GM12892 (cell line): ENCODE results near the gene GRAMD1A.
"Not testable (repeated sequence)": the region's sequence is repeated elsewhere in the genome, so short reads cannot be mapped to it uniquely, and the experiment has no call there.

Experiments
- DNase-seq: peaks from one replicate; pipeline ENCODE4 v3.0.0; 2011; ENCODE audit not compliant: insufficient read length
- FAIRE-seq: peaks from 2 replicates; lab custom pipeline; 2011; peaks lifted over from hg19 to GRCh38; lab: Jason Lieb, UNC
- POLR2A ChIP-seq: IDR thresholded peaks from 2 replicates; pipeline ENCODE4 v1.6.1; 2011; ENCODE audit warnings: low read depth, low read length, control low read depth
- POLR2AphosphoS5 ChIP-seq: IDR thresholded peaks from 2 replicates; pipeline ENCODE4 v1.6.1; 2011; ENCODE audit warnings: low read depth, low read length, control low read depth
- TAF1 ChIP-seq: IDR thresholded peaks from 2 replicates; pipeline ENCODE4 v1.6.1; 2011; ENCODE audit warnings: low read depth, mild to moderate bottlenecking, control low read depth, low read length, borderline replicate concordance

GRAMD1A gene

DNA sequence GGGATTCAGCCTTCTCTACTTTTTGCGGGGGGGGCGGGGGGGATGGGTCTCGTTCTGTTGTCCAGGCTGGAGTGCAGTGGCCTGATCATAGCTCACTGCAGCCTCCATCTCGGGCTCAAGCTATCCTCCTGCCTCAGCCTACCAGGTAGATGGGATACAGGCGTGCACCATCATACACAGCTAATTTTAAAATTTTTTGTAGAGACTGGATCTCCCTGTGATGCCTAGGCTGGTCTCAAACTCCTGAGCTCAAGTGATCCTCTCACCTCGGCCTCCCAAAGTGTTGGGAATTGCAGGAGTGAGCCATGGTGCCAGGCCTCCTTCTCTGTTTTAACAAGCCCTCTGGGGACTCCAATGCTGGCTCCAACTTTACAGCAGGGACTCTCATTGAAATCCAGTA lies 35.5 kb upstream of the GRAMD1A start:
- DNase-seq, result no peak
- TF ChIP-seq POLR2AphosphoS5 (no peak), TAF1 (no peak), POLR2A (no peak)
- no peak for FAIRE-seq

DNA sequence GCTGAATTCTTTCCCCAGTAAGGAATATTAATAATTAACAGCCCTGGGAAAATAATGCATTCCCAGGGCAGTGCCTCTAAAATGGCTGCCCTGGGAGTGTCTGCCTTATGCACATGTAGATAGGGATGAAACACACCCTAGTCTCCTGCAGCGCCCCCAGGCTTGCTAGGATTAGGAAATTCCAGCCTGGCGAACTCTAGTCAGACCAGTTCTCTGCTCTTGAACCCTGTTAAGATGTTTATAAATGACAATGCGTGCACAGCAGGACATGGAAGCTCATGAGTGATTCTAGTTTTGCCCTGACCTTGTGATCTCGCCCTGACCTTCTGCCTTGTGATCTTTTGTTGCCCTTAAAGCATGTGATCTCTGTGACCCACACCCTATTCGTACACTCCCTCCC lies 34.6 kb upstream of the GRAMD1A start:
- not testable (repeated sequence) for FAIRE-seq, DNase-seq

DNA sequence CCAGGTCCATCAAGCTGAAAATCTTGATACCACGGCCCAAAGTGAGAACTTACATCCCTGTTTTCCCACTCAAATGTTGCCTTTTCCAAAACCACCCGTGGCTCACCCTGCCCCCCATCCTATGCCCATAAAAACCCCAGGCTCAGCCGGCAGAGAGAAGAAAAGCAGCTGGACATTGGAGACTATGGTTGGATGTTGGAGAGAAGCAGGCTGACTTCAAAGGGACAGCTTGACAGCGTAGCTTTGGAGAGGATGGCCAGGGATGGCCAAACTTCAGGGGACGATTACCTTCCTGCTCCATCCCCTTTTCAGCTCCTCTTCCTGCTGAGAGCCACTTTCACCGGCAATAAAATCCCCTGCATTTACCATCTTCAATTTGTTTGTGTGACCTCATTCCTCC lies 32.6 kb upstream of the GRAMD1A start:
- FAIRE-seq (no peak), DNase-seq (no peak)

DNA sequence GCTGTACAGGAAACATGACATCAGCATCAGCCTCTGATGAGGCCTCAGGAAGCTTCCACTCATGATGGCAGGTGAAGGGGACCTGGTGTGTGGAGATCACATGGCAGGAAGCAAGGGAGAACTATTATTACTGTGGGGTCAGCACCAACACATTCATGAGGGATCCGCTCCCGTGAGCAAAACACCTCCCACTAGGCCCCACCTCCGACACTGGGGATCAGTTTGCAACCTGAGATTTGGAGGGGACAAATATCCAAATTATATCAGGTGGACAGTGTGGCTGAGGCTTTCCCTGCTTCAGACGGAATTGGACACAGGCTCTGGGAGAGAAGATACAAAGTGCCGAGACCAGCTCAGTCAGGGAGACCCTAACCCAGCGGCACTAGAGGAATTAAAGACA lies 30.4 kb upstream of the GRAMD1A start:
- DNase-seq (no peak), FAIRE-seq (no peak)
- TF ChIP-seq TAF1 (no peak), POLR2A (no peak), POLR2AphosphoS5 (no peak)

More for the DNA sequence above, 32.6 kb upstream of the GRAMD1A start:
- TF ChIP-seq POLR2AphosphoS5, result no peak
- no peak for TF ChIP-seq POLR2A
- TF ChIP-seq TAF1, result no peak

DNA sequence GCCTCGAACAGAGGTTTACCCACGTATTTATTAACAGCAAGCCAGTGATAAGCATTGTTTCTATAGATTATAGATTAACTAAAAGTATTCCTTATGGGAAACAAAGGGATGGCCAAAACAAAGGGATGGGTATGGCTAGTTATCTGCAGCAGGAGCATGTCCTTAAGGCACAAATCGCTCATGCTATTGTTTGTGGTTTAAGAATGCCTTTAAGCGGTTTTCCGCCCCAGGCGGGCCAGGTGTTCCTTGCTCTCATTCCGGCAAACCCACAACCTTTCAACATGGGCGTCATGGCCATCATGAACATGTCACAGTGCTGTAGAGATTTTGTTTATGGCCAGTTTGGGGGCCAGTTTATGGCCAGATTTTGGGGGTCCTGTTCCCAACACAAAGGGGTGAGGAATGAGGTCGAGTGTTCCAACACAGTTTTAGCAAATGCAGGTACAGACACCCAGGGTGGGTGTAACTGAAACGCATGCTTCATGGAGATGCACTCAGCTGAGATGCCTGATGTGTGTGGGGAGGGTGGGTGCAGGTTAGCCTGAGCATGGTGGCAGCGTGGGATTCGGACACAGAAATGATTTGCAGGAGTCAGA lies 29.8 kb upstream of the GRAMD1A start:
- not testable (repeated sequence) for FAIRE-seq, DNase-seq

DNA sequence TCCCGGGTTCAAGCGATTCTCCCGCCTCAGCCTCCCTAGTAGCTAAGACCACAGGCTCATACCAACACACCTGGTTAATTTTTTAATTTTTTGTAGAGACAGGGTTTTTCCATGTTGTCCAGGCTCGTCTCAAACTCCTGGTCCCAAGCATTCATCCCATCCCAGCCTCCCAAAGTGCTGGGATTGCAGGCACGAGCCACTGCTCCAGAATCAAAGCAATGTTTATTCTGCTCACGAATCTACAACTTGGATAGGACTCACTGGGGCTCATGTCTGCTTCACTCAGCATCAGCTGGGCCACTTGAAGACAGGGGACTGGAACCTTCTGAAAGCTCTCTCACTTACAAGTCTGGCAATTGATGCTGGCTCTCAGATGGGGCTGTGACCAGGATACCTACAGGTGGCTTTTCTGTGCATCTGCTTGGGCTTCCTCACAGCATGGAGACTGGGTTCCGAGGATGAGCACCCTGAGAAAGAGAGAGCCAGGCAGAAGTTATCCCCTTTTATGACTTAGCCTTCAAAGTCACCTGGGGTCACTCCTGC lies 27.9 kb upstream of the GRAMD1A start:
- FAIRE-seq (no peak), DNase-seq (no peak)
- TF ChIP-seq POLR2A, result no peak
- TF ChIP-seq POLR2AphosphoS5, result no peak
- TF ChIP-seq TAF1, result no peak

DNA sequence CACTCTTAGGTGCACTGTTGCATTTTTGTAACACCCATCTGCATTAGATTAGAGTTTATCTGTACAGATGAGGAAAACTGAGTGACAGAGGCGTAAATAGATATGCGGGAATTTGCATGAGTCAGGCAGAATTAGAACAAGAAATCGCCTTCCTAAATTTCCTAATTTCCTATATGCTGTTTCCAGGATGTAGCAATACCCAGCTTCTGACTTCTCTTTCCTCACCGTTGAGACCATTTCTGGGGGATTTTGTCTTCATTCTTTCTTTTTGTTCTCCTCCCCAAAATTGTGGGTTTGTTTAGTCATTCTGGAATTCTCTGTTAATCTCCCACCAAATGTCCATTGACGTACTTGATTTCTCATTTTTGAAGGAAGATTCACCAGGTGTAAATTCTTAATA lies 25.5 kb upstream of the GRAMD1A start:
- DNase-seq, result no peak
- no peak for FAIRE-seq
- TF ChIP-seq POLR2A (no peak), POLR2AphosphoS5 (no peak), TAF1 (no peak)

DNA sequence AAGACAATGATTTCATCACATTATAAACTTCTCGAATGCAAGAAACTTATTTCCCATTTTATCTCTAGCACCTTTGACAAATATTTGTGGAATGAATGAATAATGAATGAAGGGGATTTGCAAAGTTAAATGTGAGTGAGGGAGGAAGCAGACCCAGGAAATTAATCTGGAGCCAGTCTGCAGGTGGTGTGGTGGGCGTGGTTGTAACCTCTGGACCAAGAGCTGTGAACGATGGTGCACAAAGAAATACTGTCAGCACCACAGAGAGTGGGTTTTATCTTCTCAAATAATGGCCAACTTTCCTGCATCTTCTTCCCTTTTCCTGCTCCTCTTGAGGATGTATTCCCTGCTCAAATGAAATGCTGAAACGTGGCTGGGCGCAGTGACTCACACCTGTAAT lies 25.1 kb upstream of the GRAMD1A start:
- FAIRE-seq (no peak), DNase-seq (no peak)
- TF ChIP-seq POLR2AphosphoS5, result no peak
- TF ChIP-seq POLR2A, result no peak
- TF ChIP-seq TAF1, result no peak

DNA sequence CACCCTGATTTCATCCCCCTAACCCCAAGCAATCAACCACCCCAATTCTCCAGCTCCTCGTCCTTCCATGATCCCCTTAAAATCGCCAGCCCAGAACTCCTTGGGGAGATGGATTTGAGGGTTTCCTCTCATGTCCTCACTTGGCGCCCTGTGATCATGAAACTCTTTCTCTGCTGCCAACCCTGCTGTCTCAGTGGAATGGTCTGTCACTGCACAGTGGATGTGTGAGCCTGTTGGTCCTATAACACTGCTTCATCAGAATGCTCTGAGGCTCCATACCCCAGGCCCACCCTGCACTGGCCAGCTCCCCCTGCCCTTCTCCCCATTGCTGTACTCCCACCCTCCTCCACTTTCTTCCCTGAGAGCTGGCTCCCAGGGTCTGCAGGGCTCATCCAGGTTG lies 23.5 kb upstream of the GRAMD1A start:
- DNase-seq, result no peak
- no peak for TF ChIP-seq POLR2A
- no peak for FAIRE-seq

DNA sequence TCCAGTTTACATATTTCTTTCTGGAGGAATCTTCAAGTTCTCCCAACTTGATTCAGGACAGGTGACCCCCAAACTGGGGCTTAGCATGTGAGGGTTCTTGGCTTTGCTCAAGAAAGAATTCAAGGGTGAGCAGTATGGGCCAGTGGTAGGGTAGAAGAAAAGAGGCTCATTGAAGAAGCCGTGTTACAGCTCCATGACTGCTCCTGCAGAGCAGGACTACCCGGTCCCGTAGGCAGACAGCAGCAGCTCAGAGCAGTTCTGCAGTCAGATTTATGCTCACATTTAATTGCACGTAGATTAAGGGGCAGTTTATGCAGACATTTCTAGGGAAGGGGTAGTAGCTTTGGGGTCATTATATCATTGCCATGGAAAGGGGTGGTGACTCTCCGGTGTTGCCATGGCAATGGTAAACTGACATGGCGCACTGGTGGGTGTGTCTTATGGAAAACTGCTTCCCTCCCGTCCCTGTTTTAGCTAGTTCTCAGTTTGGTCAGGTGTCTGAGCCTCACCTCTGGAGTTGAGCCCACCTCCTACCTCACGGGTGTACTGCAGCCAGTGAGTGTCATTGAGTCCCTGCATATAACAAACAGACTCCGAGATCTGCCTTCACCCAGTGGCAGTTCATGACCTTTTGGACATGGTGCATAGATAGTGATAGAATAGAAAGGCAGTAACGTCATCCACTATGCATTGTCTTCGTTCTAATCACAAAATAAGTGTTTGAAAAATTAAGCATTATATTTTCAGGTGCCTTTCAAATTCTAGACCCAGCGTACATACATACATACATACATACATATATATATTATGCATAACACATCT lies 20.1 kb upstream of the GRAMD1A start:
- FAIRE-seq (no peak), DNase-seq (no peak)
- TF ChIP-seq POLR2A (no peak), POLR2AphosphoS5 (no peak), TAF1 (no peak)

DNA sequence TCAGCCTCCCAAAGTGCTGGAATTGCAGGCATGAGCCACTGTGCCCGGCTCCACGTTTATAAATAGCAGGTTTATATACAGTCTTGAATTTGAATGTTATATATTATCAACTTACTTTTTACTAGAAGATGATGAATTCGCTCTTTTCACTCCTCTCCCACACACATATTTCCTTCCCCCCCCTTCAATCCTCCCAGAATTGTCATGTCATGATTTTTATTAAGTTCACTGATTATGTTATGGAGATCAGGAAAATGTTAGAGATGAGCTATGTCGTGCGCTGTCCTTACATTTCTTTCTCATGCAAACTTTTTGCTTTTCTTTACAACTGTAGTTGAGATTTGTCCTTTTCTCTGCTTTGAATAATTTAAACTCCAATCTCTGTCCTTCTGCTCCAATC lies 17.8 kb upstream of the GRAMD1A start:
- TF ChIP-seq POLR2A, result no peak
- TF ChIP-seq POLR2AphosphoS5, result no peak
- TF ChIP-seq TAF1, result no peak
- FAIRE-seq (no peak), DNase-seq (no peak)

DNA sequence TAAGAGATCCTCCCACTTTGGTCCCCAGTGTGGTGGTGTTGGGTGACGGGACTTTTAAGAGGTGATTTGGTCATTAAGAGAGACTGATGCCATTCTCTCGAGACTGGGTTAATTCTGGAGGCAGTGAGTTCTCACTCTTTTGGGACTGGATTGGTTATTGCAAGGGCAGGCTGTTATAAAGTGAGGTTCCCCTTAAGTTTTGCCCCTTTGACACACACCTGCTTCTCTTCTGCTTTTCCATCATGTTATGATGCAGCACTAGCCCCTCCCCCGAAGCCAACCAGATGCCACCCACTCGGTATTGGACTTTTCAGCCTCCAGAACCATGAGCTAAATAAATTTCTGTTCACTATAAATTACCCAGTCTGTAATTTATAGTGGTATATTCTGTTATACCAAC lies 16.3 kb upstream of the GRAMD1A start:
- DNase-seq (no peak), FAIRE-seq (no peak)
- TF ChIP-seq TAF1 (no peak), POLR2A (no peak), POLR2AphosphoS5 (no peak)
